Gastrocnemius medialis (tissue), 4 donors: ENCODE results near the gene RASGEF1B.
"Not testable (repeated sequence)": the region's sequence is repeated elsewhere in the genome, so short reads cannot be mapped to it uniquely, and the experiment has no call there.

Experiments used
- POLR2A ChIP-seq, 2 donors: fragments of 450-650 bp; IDR thresholded peaks; one replicate each; pipeline ENCODE4 v1.6.1; 2017; ENCODE audit warnings: antibody characterized with exemption in 2 of 2, mild to moderate bottlenecking in 2 of 2, moderate library complexity in 2 of 2
- TF ChIP-seq, protein P1 (sequence below), 5 experiments: fragments of 450-650 bp in 3 of 5; fragments of 200-600 bp in 2 of 5; sonication (generic) in 2 of 5; IDR thresholded peaks in 4 of 5; conservative IDR thresholded peaks in 1 of 5; 1 replicate in 4 of 5; 2 replicates in 1 of 5; pipeline ENCODE4 v1.5.1; 2016 to 2019; ENCODE audit warnings: antibody characterized with exemption in 5 of 5, mild to moderate bottlenecking in 3 of 5, moderate library complexity in 3 of 5

DNA sequence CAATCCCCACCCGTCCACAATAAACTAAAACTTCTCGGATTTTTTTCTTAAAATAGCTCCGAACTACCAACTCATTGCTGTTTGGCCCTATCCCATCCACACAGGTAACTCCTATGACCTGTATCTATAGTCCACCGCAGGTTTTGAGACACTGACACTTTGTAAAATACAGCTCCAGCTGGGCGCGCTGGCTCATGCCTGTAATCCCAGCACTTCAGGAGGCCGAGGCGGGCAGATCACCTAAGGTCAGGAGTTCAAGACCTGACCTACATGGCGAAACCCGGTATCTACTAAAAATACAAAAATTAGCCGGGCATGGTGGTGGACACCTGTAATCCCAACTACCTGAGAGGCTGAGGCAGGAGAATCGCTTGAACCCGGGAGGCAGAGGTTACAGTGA, 65.2 kb downstream of the RASGEF1B start:
- TF ChIP-seq, protein P1, sequence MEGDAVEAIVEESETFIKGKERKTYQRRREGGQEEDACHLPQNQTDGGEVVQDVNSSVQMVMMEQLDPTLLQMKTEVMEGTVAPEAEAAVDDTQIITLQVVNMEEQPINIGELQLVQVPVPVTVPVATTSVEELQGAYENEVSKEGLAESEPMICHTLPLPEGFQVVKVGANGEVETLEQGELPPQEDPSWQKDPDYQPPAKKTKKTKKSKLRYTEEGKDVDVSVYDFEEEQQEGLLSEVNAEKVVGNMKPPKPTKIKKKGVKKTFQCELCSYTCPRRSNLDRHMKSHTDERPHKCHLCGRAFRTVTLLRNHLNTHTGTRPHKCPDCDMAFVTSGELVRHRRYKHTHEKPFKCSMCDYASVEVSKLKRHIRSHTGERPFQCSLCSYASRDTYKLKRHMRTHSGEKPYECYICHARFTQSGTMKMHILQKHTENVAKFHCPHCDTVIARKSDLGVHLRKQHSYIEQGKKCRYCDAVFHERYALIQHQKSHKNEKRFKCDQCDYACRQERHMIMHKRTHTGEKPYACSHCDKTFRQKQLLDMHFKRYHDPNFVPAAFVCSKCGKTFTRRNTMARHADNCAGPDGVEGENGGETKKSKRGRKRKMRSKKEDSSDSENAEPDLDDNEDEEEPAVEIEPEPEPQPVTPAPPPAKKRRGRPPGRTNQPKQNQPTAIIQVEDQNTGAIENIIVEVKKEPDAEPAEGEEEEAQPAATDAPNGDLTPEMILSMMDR (IDR thresholded peaks at IDR 0.05 in 4 of 5, conservative IDR thresholded peaks at IDR 0.05 in 1 of 5): not testable (repeated sequence)
- not testable (repeated sequence) for TF ChIP-seq POLR2A (IDR thresholded peaks at IDR 0.05)
